GM06990 (cell line): ENCODE measurements around the gene SLC15A5.
A peak's percentile ranks its signal among the peaks of the same experiment; 100 is the strongest.

Experiments
- DNase-seq: peaks from one replicate; pipeline ENCODE4 v3.0.0-alpha.2; 2011; ENCODE audit not compliant: insufficient read length; ENCODE audit errors: extremely low read depth
- H3K27me3 ChIP-seq: replicated peaks from 2 replicates; pipeline ENCODE4 v1.6.0; 2011; ENCODE audit warnings: low read length; ENCODE audit not compliant: control insufficient read depth, insufficient read depth
- H3K36me3 ChIP-seq: 2 replicates; pipeline ENCODE4 v1.5.1; 2011; ENCODE audit warnings: low read length; ENCODE audit not compliant: control insufficient read depth, insufficient read depth
- H3K4me3 ChIP-seq: replicated peaks from 2 replicates; pipeline ENCODE4 v1.5.1; 2011; ENCODE audit warnings: low read depth, mild to moderate bottlenecking, control low read depth, low read length
- CTCF ChIP-seq: IDR thresholded peaks from 2 replicates; pipeline ENCODE4 v1.5.1; 2011; ENCODE audit warnings: low read length, control low read depth, mild to moderate bottlenecking, inconsistent platforms; ENCODE audit not compliant: insufficient read depth, poor library complexity, severe bottlenecking

SLC15A5 gene

GRCh38 chr12:16174282-16174681 lies 103.2 kb downstream of the SLC15A5 start:
- Histone ChIP-seq H3K4me3 (no peak overlapping the region), H3K27me3 (no peaks in the 10 kb centered on the region), H3K36me3 (no peaks in the 10 kb centered on the region)
- no peak for DNase-seq
- no peak for TF ChIP-seq CTCF

- H3K4me3 ChIP-seq: no peak overlapping the region
- no peak for DNase-seq
- H3K36me3 ChIP-seq: no peaks in the 10 kb centered on the region
- no peaks in the 10 kb centered on the region for H3K27me3 ChIP-seq
- TF ChIP-seq CTCF: no peak
These were observed 106.1 kb downstream of the SLC15A5 start for GRCh38 chr12:16171348-16171747.

GRCh38 chr12:16168078-16168477 lies 109.4 kb downstream of the SLC15A5 start:
- DNase-seq: no peak
- Histone ChIP-seq H3K27me3 (no peaks in the 10 kb centered on the region), H3K36me3 (no peaks in the 10 kb centered on the region), H3K4me3 (no peak overlapping the region)
- no peak for TF ChIP-seq CTCF

GRCh38 chr12:16166563-16167470 lies 110.7 kb downstream of the SLC15A5 start:
- Histone ChIP-seq H3K27me3 (no peaks in the 10 kb centered on the region), H3K36me3 (no peaks in the 10 kb centered on the region), H3K4me3 (no peak overlapping the region)
- TF ChIP-seq CTCF: no peak
- no peak for DNase-seq

- peak; percentile 34 for TF ChIP-seq CTCF
- DNase-seq: no peak
- no peak overlapping the region for H3K4me3 ChIP-seq
These were observed 112.0 kb downstream of the SLC15A5 start for GRCh38 chr12:16165506-16165905.

More at GRCh38 chr12:16165506-16165905, 112.0 kb downstream of the SLC15A5 start:
- H3K36me3 ChIP-seq: no peaks in the 10 kb centered on the region
- no peaks in the 10 kb centered on the region for H3K27me3 ChIP-seq
